Measurements from ENCODE around the gene CCNY. TPM values are rescaled to one million over a fixed set of nuclear protein-coding genes. Genes with fewer than 3 reads are reported as not detected.

CCNY gene
- total RNA-seq, 3 donors from 2014 or later: 28.7 to 41.0 (median 36.1) TPM

DNA sequence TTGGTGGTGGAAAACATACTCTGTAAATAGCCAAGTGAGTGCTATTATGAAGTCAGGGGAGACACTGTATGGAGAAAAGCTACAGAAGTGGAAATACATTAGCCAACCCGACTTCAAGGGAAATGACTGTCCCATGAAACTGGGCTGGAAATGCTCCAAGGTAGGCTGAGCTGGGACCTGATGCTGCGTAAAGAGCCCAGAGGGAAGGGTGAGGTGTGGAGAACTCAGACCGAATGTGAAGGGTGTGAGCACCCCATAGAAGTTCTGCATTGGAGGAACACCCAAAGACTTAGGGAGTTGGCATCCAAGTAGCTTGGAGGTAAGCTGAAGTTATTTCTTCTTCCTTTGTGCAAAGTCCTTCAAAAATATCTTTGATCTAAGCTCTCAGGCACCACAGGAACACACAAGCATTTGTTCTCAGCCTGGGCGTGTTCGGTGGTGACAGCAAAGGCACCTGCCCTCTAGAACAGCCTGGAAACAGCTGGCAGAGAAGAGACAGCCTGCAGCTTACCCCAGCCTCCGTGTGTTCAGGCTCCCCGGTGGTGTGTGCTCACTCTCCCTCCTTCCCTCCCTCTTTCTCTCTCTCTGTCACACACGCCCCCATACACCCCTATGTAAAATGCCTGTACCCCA is 249.7 kb downstream of the CCNY start:
- intact Hi-C loops (cut with DNase I; ENCODE audit: low total_unique reads): no loop called here
- DNase-seq (ENCODE audit: low spot score in 2 of 2): no peak
- Histone ChIP-seq H3K9me3 (no peaks in the 10 kb centered on the region), H3K4me1 (no peaks in the 10 kb centered on the region), H3K4me3 (no peak overlapping the region), H3K36me3 (no peaks in the 10 kb centered on the region), H3K27ac (no peak overlapping the region), H3K27me3 (no peaks in the 10 kb centered on the region)
- no peak for TF ChIP-seq POLR2AphosphoS5 (IDR thresholded peaks at IDR 0.05)
- TF ChIP-seq, protein P1, sequence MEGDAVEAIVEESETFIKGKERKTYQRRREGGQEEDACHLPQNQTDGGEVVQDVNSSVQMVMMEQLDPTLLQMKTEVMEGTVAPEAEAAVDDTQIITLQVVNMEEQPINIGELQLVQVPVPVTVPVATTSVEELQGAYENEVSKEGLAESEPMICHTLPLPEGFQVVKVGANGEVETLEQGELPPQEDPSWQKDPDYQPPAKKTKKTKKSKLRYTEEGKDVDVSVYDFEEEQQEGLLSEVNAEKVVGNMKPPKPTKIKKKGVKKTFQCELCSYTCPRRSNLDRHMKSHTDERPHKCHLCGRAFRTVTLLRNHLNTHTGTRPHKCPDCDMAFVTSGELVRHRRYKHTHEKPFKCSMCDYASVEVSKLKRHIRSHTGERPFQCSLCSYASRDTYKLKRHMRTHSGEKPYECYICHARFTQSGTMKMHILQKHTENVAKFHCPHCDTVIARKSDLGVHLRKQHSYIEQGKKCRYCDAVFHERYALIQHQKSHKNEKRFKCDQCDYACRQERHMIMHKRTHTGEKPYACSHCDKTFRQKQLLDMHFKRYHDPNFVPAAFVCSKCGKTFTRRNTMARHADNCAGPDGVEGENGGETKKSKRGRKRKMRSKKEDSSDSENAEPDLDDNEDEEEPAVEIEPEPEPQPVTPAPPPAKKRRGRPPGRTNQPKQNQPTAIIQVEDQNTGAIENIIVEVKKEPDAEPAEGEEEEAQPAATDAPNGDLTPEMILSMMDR (IDR thresholded peaks at IDR 0.05): no peak
- TF ChIP-seq POLR2A (IDR thresholded peaks at IDR 0.05): no peak

DNA sequence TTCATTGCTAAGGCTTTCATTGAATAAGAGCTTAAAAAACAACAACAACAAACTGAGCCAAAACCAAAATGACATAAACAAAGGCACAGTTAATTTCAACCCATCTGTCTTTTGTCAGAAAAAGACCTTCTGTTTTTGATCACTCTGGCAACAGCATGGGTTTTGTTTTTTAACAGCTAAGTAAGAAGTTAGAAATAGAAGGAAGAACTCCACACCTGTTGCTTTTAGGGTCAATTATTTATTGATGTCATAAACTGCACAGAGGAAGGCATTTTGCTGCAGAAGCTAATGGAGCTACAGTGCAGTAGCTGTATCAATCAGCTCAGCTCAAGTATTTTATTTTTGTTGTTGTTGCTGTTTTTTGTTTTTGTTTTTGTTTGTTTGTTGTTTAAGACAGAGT is 252.5 kb downstream of the CCNY start:
- no peak for TF ChIP-seq POLR2AphosphoS5 (IDR thresholded peaks at IDR 0.05)
- TF ChIP-seq, protein P1 (IDR thresholded peaks at IDR 0.05): no peak

DNA sequence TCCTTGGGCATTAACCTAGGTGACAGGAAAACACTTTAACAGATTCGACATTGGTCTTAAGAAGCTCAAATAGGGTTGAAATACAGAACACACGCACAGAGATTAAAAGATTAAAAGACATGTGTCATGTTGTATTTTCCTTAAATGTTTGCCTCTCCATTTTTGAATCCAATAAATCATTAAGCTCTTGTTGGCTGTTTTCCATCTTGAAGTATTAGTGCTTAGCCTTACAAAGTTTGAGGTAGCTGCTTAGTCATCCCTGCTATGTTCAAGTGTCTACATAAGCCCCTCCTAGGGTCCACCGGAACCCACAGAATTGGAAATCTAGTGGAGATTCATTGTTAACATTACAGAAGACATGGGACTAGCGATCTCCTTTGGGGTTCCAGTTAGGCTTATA is 256.1 kb downstream of the CCNY start:
- H3K9me3 ChIP-seq: no peaks in the 10 kb centered on the region
- no peaks in the 10 kb centered on the region for H3K4me1 ChIP-seq
- intact Hi-C loops (cut with DNase I; ENCODE audit: low total_unique reads): no loop called here
- H3K27ac ChIP-seq: no peak overlapping the region
- DNase-seq (ENCODE audit: low spot score in 2 of 2): no peak
- no peak overlapping the region for H3K4me3 ChIP-seq
- no peaks in the 10 kb centered on the region for H3K36me3 ChIP-seq
- TF ChIP-seq, protein P1 (IDR thresholded peaks at IDR 0.05): no peak
- TF ChIP-seq POLR2A (IDR thresholded peaks at IDR 0.05): no peak
- TF ChIP-seq POLR2AphosphoS5 (IDR thresholded peaks at IDR 0.05): no peak
- no peaks in the 10 kb centered on the region for H3K27me3 ChIP-seq

More for the DNA sequence above, 252.5 kb downstream of the CCNY start:
- H3K27me3 ChIP-seq: no peaks in the 10 kb centered on the region
- H3K27ac ChIP-seq: no peak overlapping the region
- no peak overlapping the region for H3K4me3 ChIP-seq
- H3K9me3 ChIP-seq: no peaks in the 10 kb centered on the region
- H3K36me3 ChIP-seq: no peaks in the 10 kb centered on the region
- intact Hi-C loops (cut with DNase I; ENCODE audit: low total_unique reads): no loop called here
- no peaks in the 10 kb centered on the region for H3K4me1 ChIP-seq
- DNase-seq (ENCODE audit: low spot score in 2 of 2): no peak

DNA sequence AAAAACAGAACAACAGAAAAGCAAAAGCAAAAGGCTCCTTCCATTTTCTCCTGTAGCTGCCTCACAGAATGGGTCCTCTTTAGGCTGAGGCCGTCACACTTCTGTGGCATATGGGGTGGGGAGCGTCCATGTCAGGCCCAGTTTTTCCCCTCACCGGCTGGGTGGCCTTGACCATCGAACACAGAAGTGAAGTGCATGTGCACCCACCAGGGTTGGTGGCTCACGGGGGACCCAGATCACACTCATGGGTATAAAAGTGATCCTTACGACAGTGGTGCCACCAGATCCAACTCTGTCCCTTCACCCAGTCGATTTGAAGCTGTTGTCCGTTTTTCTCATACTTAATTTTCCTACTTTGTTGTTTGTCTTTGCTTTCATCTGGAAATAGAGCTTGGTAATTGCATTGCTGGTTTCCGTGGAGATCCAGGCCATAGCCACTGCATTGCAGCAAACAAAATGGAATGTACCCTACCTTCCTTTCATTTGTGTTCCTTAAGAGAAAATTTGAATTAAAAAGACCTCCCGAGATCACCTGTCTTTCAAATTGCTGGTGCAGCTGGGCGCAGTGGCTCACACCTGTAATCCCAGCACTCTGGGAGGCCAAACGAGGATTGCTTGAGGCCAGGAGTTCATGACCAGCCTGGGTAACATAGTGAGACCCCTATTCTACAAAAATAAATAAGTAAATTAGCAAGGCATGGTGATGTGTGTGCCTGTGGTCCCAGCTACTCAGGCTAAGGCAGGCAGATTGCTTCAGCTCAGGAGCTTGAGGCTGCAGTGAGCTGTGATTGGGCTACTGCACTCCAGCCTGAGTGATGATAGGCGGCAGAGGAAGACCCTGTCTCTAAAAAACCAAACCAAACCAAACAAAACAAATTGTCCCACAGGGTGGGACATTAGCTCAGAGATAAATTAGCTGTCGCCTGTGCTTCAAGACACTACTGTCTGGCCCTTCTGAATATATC is 258.1 kb downstream of the CCNY start:
- no peaks in the 10 kb centered on the region for H3K36me3 ChIP-seq
- intact Hi-C loops (cut with DNase I; ENCODE audit: low total_unique reads): no loop called here
- no peak for TF ChIP-seq POLR2A (IDR thresholded peaks at IDR 0.05)
- TF ChIP-seq POLR2AphosphoS5 (IDR thresholded peaks at IDR 0.05): no peak
- TF ChIP-seq, protein P1 (IDR thresholded peaks at IDR 0.05): no peak
- H3K27me3 ChIP-seq: no peaks in the 10 kb centered on the region
- no peaks in the 10 kb centered on the region for H3K4me1 ChIP-seq
- H3K9me3 ChIP-seq: no peaks in the 10 kb centered on the region
- H3K4me3 ChIP-seq: no peak overlapping the region
- no peak for DNase-seq (ENCODE audit: low spot score in 2 of 2)
- no peak overlapping the region for H3K27ac ChIP-seq

DNA sequence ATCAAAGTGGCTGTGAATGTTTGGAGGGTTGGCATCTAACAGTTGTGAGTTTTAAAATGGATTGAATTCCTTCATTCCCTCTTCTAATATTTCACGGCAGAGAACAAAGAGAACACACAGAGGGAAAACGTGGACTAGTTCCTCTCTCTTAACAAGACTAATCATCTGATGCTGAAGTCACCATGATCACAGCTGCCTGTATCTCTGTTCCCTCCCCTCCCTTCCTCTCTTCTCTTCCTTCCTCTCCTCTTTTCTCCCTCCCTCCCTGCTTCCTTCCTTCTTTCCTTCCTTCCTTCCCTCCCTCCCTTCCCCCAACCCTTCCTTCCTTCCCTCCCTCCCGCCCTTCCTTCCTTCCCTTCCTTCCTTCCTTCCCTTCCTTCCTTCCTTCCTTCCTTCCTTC is 258.8 kb downstream of the CCNY start:
- intact Hi-C loops (cut with DNase I; ENCODE audit: low total_unique reads): no loop called here
- Histone ChIP-seq H3K27ac (no peak overlapping the region), H3K27me3 (no peaks in the 10 kb centered on the region), H3K36me3 (no peaks in the 10 kb centered on the region), H3K9me3 (no peaks in the 10 kb centered on the region), H3K4me3 (no peak overlapping the region), H3K4me1 (no peaks in the 10 kb centered on the region)
- no peak for DNase-seq (ENCODE audit: low spot score in 2 of 2)
- TF ChIP-seq, protein P1 (IDR thresholded peaks at IDR 0.05): no peak
- TF ChIP-seq POLR2AphosphoS5 (IDR thresholded peaks at IDR 0.05) (no peak), POLR2A (IDR thresholded peaks at IDR 0.05) (no peak)
